DMS114 treated with DMSO at 0.1 percent for 48 hours (cell line): ENCODE results near the gene HOXB5.

Experiments used
- DNase-seq: peaks from one replicate; lab custom pipeline; 2025; ENCODE audit not compliant: unreplicated experiment; lab: John Stamatoyannopoulos, UW

HOXB5 gene

GRCh38 chr17:48564188-48565021, 29.2 kb downstream of the HOXB5 start:
- DNase-seq, result no peak

DNA sequence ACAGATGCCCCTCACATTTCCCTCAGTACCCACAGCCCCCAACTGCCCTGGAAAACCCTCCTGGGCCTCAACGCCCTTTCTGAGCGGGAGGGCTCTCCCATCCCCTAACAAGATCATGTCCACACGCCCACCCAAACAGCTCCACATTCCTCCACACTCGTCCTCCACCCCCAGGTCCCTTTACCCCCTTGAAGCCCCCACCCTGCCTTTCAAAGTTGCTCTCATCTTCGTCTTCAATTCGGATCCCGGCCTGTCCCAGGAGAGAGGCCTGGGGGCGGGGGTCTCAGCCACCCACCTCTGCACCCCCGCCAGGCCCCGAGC, 29.8 kb downstream of the HOXB5 start:
- no peak for DNase-seq

DNA sequence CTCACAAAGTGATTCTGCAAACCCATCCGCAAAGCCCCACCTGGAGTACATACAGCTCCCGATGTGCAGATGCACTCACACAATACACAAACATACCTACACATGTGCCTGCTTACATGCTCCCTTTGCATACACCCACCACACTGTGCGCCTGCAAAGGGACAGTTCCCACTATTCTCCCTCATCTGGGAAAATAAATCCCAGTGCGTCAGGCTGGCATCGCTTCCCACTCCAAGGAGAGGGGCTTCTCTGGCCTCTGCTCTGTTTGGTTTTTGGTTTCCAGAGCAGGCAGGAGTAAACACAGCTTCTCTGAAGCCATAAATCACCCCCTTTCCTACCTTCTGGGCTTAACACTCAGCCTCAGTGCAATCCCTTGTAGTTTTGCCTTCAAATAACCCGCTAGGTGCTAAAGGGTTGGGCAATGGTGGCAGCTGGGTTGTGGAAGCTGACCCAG, 30.2 kb downstream of the HOXB5 start:
- no peak for DNase-seq

GRCh38 chr17:48562934-48563333, 30.6 kb downstream of the HOXB5 start:
- no peak for DNase-seq

DNA sequence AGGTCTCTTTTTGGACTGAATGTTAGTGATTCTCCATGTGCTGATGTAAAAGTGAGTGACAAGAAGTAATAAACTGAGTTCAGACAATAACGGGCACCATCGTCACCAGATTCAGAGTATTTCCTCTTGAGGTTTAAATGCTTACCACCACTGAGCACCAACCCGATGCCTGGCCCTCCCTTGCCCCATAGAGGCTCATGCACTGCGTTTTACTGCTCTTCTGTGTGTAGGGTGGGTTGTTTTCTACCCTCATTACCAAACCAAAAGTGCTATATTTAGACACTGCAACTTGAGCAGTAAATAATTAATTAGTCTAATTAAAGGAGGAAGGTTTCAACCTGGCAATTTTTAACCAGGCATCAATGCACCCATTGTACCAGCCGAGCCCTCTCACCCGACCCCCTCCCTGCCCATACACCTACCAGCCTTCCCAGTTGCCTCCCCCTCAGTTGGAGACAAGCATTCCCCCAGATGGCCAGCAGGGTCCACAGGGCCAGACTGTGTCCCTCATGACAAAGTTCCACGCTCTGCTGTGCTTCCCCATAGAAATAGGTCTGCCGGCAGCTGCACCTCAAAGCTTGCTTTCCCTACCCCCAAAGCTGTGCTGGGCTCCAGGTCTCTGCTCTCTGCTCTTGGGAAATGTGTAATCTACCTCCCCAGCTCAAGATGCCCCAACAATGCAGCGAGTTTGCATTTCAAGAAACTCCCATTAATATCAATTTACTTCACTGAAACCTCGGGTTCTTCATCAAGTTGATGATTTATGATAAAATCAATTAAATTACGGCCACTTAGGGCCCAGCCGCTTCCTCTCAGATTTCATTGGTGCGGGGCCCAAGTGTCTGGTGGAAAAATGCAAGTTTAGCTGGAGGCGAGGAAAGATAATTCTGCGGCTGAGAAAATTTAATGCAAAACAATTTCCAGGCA, 31.4 kb downstream of the HOXB5 start:
- DNase-seq, result no peak

DNA sequence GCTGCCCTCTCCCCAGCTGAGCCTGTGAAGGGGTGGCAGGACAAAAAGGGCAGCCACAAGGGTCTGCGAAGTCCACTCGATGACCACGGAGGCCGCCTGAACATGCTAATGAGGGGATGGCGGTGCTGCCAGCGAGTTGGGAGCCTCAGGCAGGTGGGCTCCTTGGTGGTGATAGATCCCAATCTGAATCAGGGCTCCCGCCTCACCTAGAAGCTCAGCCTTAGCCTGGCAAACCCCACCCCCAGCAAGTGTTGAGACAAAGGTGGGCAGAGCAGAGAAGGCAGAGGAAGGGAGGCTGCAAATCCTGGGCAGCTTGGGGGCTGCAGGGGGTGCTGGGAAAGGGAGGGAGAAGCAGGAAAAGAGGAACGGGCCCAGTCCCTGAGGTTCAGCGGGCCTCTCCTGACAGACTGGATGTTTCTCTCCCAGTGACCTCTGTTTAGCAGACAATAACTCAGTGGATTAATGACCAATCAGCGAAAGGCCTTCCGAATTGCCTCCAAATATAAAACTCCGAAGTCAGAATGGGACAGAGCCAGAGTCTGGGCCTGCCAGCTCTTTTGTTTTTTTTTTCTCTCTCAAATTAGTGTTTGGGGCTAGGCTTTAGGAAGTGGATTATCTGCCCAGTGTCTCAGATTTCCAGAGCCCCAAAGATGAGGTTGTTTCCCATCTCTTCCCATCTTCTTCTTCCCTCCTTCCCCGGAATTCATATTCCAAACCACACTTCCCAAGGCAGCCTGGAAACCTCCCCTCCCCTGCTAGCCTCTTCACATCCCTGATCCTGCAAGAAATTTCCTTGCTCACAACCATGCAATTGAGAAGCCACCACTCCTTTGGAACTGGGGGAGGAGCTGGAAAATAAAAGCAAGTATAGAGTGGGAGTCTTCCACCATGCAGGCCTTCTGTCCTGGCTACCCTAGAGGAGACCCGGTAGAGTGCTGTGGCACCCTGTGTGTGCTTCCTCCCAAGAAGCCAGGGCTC, 33.5 kb downstream of the HOXB5 start:
- no peak for DNase-seq

DNA sequence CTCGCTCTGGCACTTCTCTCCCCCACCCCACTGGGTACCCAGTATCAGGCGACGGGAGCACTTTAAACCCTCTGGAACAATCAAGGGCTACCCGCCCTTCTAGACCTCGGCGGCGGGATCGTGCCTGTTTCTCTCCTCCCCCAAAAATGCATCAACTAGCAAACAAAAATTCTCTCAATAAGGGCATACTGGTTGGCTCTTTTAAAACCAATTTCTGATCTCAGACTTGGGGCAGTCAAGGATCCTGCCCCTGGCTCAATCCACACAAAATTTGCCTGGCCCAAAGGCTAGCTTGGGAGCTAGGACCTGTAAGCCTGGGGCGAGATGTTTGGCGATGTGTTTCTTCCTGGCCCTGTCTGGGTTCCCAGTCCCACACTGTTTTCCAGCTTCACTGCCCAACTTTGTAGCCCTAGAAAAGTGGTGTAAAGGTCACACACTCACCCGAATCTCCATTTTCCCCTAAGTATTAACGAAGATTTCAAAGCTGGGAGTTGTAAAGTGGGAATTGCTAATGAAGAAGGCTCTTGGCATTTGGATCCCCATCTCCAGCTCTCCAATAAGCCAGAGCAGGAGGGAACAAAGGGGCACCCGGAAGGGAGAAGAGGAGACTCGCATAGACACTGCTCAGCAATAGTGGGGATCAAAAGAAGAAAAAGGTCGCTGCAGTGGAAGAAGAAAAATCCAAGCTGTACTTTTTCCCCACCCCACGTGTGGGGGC, 34.3 kb downstream of the HOXB5 start:
- DNase-seq, result no peak

GRCh38 chr17:48558831-48559121, 34.8 kb downstream of the HOXB5 start:
- no peak for DNase-seq

- no peak for DNase-seq
Observed at GRCh38 chr17:48558057-48558830, 35.3 kb downstream of the HOXB5 start.

DNA sequence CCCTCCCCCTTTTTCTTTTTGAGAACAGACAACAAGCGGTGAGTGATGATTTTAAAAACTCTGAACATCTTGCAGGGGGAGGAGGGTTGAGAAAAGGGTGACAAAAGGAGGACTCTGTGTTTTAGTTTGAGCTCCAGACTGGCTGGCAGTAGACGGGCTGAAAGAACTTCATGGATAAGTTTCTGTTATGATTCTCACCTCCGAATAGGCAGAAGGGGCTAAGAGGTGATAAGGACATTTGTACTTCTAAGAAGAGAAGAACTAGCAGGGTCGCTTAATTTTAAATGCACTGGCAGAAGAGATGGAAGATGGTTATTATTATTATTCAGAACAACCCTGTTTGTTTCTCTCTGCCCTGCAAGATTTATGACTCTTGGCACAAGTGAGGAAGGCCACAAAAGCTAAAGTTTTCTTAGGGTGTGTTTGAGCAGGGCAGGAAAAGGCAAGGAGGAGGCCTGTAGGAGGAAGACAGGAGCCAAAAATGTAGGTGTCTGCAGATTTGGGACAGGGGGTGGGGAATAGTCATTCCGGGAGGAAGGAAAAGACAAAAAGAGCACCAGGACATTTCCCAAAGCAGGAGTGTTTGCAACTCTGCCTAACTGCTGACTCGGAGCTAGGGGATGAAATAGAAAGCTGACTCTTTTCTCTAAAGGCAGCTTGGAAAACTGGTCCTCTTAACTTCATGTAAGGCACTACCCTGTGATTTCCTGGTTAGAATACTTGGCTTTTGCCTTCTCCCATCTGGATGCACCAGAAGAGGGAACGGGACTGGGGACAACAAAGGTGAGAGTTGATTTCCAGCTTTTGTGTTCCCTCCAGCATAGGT, 36.8 kb downstream of the HOXB5 start:
- no peak for DNase-seq

GRCh38 chr17:48556229-48556575, 37.4 kb downstream of the HOXB5 start:
- no peak for DNase-seq

DNA sequence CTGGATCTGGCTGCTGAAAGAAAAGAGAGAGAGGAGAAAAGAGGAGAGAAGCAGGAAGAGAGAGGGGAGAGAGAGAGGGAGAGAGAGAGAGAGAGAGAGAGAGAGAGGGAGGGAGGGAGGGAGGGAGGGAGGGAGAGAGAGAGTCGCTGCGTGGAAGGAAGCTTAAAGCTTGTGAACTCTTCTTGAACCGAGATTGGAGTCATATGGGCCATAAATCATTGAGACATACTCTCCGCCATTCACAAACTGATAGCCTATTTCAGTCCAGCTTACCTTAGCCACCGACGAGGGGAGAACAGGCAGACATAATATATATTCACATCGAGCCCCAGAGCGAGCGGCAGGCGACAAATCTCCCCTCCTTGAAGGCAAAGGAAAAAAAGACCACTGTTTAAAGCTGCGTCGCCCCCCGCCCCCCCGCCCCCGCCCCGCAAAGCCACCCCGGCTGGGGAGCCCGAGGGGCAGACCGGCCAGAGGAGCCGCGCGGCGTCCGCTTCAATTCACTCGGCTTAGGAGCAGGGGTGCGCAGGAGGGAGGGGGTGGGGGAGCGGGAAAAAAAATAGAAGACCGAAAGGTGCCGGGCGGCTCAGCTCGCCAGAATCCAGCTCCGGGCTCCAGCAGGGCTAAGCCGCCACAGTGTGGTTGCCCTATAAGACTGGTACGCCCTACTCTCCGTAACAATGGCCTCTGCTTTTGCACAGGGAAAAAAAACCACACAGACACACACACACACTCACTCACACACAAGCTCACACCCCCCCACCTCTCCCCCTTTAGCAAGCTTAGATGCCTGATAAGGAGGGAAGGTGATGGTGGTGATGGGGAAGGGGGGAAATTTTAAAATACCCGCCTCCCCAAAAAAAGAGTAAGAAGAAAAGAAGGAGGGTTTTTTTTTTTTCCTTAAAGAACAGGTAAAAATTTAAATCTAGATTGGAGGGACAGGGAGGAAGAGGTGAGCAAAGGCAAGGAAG, 38.0 kb downstream of the HOXB5 start:
- peak; percentile 50 for DNase-seq

GRCh38 chr17:48554412-48555257, 38.9 kb downstream of the HOXB5 start:
- DNase-seq, result no peak

DNA sequence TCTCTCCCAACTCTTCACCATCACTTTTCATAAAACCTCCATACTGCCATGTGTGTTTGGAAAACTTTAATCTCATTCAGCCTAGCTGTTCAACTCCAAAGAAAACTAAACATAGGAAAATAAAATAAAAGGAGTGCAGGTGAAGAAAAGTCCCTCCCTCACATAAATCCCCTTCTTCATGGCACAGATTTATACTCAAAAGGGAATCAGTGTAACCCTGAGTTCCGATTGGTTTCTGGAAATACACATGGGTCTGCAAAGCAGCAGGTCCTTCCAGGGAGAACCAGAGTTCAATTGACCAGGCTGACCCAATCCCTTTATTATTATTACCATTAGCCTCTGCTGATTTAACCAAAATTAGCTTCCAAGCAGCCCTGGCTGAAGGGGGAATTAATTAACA, 39.8 kb downstream of the HOXB5 start:
- no peak for DNase-seq

- DNase-seq, result no peak
Observed at GRCh38 chr17:48553190-48553547, 40.4 kb downstream of the HOXB5 start.

- no peak for DNase-seq
Observed at GRCh38 chr17:48552466-48553189, 41.0 kb downstream of the HOXB5 start.
